GM10847 (cell line): ENCODE measurements around the gene CDKN1A.

Source experiments
- POLR2A ChIP-seq: IDR thresholded peaks from 2 replicates; pipeline ENCODE4 v1.6.1; 2011; ENCODE audit not compliant: insufficient read length; ENCODE audit errors: extremely low read depth

The CDKN1A gene

GRCh38 chr6:36666826-36667591 lies 11.5 kb upstream of the CDKN1A start:
- TF ChIP-seq POLR2A: no peak

- TF ChIP-seq POLR2A: no peak
Observed at GRCh38 chr6:36668591-36668990, 9.9 kb upstream of the CDKN1A start.

GRCh38 chr6:36669002-36669401 lies 9.5 kb upstream of the CDKN1A start:
- TF ChIP-seq POLR2A: no peak

DNA sequence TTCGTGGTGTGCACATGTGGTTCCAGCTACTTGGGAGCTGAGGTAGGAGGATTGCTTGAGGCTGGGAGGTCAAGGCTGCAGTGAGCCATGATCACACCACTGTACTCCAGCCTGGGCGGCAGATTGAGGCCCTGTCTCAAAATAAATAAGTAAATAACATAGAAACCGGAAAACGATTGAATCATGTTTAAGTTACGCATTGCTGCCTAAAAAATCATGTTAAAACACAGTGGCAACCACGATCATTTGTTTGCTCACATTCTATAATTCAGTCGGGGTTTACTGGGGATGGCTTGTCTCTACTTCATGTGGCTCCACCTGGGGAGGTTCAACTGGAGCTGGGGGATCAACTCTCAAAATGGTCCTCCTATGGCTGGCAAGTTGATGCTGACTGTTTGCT lies 8.2 kb upstream of the CDKN1A start:
- no peak for TF ChIP-seq POLR2A

DNA sequence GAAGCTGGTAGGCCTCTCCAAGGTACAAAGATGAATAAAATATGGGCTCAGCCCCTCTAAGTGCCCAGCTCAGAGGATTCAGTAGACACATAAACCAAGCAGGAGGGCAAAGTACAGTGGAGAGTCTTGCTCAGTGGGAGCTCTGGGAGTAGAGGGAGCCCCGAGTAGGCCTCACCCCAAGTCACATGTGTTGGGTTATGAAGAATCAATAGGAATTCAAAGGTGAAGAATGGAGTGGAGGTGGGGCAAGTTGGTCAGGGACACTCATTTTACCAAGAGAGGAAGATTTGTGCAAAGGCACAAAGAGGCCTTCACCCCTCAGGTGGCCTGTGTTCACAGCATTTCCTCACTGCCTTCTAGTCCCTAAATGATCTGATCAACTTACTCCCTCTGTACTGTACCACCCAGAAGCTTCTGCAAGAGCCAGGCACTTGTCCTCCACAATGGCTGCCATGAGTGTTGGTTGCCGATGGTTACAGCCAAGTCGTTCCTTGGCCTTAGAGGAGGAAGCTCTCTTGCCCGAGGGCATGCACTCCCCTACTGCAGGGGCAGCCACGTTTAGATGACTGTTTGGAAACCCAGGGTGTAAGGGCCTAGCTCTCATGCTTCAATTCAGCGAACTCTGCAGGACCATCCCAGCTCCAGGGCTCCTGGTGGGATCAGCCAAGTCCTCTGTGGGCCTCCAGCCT lies 6.7 kb upstream of the CDKN1A start:
- no peak for TF ChIP-seq POLR2A

GRCh38 chr6:36673882-36674281 lies 4.6 kb upstream of the CDKN1A start:
- TF ChIP-seq POLR2A: no peak

DNA sequence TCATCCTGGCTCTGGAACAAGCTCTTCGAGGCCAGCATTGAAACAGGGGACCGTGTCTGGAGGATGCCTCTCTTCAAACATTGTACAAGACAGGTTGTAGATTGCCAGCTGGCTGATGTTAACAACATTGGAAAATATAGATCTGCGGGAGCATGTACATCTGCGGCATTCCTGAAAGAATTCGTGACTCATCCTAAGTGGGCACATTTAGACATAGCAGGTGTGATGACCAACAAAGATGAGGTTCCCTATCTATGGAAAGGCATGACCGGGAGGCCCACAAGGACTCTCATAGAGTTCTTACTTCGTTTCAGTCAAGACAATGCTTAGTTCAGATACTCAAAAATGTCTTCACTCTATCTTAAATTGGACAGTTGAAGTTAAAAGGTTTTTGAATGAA lies 3.6 kb upstream of the CDKN1A start:
- TF ChIP-seq POLR2A: no peak

- TF ChIP-seq POLR2A: no peak
Observed at GRCh38 chr6:36676141-36677058, 2.1 kb upstream of the CDKN1A start.

DNA sequence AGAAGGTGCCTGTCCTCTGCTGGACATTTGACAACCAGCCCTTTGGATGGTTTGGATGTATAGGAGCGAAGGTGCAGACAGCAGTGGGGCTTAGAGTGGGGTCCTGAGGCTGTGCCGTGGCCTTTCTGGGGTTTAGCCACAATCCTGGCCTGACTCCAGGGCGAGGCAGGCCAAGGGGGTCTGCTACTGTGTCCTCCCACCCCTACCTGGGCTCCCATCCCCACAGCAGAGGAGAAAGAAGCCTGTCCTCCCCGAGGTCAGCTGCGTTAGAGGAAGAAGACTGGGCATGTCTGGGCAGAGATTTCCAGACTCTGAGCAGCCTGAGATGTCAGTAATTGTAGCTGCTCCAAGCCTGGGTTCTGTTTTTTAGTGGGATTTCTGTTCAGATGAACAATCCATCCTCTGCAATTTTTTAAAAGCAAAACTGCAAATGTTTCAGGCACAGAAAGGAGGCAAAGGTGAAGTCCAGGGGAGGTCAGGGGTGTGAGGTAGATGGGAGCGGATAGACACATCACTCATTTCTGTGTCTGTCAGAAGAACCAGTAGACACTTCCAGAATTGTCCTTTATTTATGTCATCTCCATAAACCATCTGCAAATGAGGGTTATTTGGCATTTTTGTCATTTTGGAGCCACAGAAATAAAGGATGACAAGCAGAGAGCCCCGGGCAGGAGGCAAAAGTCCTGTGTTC lies 1.3 kb upstream of the CDKN1A start:
- TF ChIP-seq POLR2A: no peak

GRCh38 chr6:36677753-36678487 lies 594 bp upstream of the CDKN1A start:
- TF ChIP-seq POLR2A: no peak

DNA sequence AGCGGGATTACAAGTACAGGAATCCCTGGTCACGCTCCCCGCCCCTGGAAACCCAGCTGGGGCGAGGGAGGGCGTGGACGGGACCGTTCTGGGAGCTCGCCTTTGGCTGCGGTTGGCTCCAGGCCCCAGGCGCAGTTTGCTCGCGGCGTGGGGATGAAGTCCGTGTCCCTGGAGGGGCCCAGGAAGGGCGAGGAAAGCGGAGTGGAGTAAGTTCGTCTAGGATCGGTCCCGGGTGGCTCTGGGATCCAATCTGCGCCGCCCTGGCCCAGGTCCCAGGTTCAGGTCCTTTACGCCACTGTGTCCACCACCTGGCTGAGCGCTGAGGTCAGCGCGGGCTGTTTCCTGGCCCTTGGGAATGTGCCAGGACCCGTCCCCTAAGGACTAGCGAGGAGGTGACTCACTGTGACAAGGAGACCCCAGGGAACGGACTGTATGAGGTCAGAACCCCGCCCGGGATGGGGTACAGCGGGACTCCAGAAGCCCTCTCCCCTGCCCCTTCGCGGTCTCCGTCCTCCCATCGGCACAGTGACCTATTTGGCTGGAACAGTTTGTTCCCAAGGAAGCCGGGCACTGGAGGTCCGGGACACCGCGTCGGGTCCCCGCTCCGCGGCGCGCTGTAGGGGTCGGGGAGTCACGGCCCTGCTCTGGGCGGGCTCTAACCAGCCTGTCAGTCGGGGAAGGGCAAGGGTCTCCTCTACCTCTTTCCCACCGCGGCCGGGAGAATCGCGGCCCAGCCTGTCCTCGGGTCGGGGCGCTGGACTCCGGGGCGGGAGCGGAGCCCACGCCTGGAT lies 724 bp downstream of the CDKN1A start:
- no peak for TF ChIP-seq POLR2A

DNA sequence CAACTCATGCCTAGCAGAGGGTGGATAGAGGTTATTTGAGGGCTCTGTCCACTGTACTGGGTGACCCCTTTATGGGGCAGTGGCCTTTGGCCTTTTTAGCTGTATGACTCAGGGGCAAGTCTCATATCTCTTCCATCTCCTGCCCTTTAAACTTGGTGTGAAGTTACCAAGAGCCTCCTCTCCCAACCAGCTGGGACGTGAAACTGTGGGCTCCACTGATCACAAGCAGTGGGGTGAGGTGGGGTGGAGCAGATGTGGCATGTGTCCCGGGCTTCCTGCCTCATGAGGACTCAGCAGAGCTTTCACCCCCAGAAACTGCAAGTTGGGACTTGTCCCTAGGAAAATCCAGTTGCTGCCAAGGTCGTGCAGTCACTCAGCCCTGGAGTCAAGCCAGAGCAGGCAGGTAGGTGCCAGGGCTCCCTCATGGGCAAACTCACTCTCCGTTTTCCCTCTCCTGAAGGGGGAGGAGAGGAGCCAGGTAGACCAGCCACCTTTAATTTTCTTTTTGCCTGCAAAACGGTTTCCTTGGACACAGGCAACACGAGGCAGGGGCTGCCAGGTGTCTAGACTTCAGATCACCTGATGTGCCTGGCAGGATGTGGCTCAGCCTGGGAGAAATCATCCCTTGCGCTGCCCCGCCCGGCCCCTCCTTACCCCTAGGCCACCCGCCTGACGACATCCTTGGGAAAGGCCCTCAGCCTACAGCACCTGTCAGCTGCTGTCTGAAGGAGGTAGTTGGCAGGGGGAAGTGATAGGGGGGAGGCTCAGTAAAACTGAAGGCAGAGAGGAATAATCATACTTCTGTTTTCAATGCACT lies 4.0 kb downstream of the CDKN1A start:
- no peak for TF ChIP-seq POLR2A

- TF ChIP-seq POLR2A: no peak
Observed at GRCh38 chr6:36683145-36683655, 4.7 kb downstream of the CDKN1A start.
